Measurements from ENCODE around the gene TTLL11.

GRCh38 chr9:122005597-122005996 is 87.5 kb downstream of the TTLL11 start:
- TF ChIP-seq GATA2 (IDR thresholded peaks at IDR 0.05; ENCODE audit: low read depth, low read length) (no peak), GATA3 (IDR thresholded peaks at IDR 0.05; ENCODE audit: low read depth, low read length) (no peak)

Measured in SH-SY5Y (cell line).